Measurements from ENCODE around the gene TRMT44.
"Not testable (repeated sequence)": the region's sequence is repeated elsewhere in the genome, so short reads cannot be mapped to it uniquely, and the experiment has no call there.

Gene TRMT44

GRCh38 chr4:8472158-8472688 is 31.6 kb downstream of the TRMT44 start:
- in situ Hi-C loops (cut with MboI; ENCODE audit: low sequenced_read_pairs) = loop anchor here (10.0 kb wide), 1 partner anchor 123 kb away; the partner anchor contains the start of gene CPZ
- Histone ChIP-seq H3K36me3 (replicated peaks) (peaks cover 23% of the 10 kb centered on the region), H3K9me3 (no peaks in the 10 kb centered on the region), H3K27me3 (ENCODE audit: low read depth) (no peaks in the 10 kb centered on the region), H3K4me3 (no peak overlapping the region), H3K4me1 (no peaks in the 10 kb centered on the region)
- DNase-seq (ENCODE audit: low spot score in 2 of 2) = no peak

- in situ Hi-C loops (cut with MboI; ENCODE audit: low sequenced_read_pairs) = loop anchor here (10.0 kb wide), 1 partner anchor 122 kb away; the partner anchor contains the start of gene CPZ
- no peak for DNase-seq (ENCODE audit: low spot score in 2 of 2)
- Histone ChIP-seq H3K4me3 (no peak overlapping the region), H3K27me3 (ENCODE audit: low read depth) (no peaks in the 10 kb centered on the region), H3K9me3 (no peaks in the 10 kb centered on the region), H3K4me1 (no peaks in the 10 kb centered on the region), H3K36me3 (replicated peaks) (peaks cover 23% of the 10 kb centered on the region)
These were observed 32.2 kb downstream of the TRMT44 start for GRCh38 chr4:8472689-8473197.

GRCh38 chr4:8473198-8473919 is 32.8 kb downstream of the TRMT44 start:
- H3K9me3 ChIP-seq = no peaks in the 10 kb centered on the region
- in situ Hi-C loops (cut with MboI; ENCODE audit: low sequenced_read_pairs) = loop anchor here (10.0 kb wide), 1 partner anchor 121 kb away; the partner anchor contains the start of gene CPZ
- no peak overlapping the region for H3K4me3 ChIP-seq
- H3K36me3 ChIP-seq (replicated peaks) = peaks cover 19% of the 10 kb centered on the region
- H3K27me3 ChIP-seq (ENCODE audit: low read depth) = no peaks in the 10 kb centered on the region
- no peak for DNase-seq (ENCODE audit: low spot score in 2 of 2)
- H3K4me1 ChIP-seq = no peaks in the 10 kb centered on the region

GRCh38 chr4:8473920-8474590 is 33.5 kb downstream of the TRMT44 start:
- H3K4me1 ChIP-seq = no peaks in the 10 kb centered on the region
- in situ Hi-C loops (cut with MboI; ENCODE audit: low sequenced_read_pairs) = loop anchor here (10.0 kb wide), 1 partner anchor 121 kb away; the partner anchor contains the start of gene CPZ
- peaks cover 13% of the 10 kb centered on the region for H3K36me3 ChIP-seq (replicated peaks)
- no peak overlapping the region for H3K4me3 ChIP-seq
- H3K27me3 ChIP-seq (ENCODE audit: low read depth) = no peaks in the 10 kb centered on the region
- no peak for DNase-seq (ENCODE audit: low spot score in 2 of 2)
- H3K9me3 ChIP-seq = no peaks in the 10 kb centered on the region

GRCh38 chr4:8474856-8475255 is 34.3 kb downstream of the TRMT44 start:
- Histone ChIP-seq H3K27me3 (ENCODE audit: low read depth) (no peaks in the 10 kb centered on the region), H3K4me3 (no peak overlapping the region), H3K4me1 (no peaks in the 10 kb centered on the region), H3K36me3 (replicated peaks) (peaks cover 6% of the 10 kb centered on the region), H3K9me3 (no peaks in the 10 kb centered on the region)
- in situ Hi-C loops (cut with MboI; ENCODE audit: low sequenced_read_pairs) = loop anchor here (10.0 kb wide), 1 partner anchor 120 kb away; the partner anchor contains the start of gene CPZ
- no peak for DNase-seq (ENCODE audit: low spot score in 2 of 2)

- H3K4me1 ChIP-seq = peaks cover 5% of the 10 kb centered on the region
- no peaks in the 10 kb centered on the region for H3K27me3 ChIP-seq (ENCODE audit: low read depth)
- H3K9me3 ChIP-seq = no peaks in the 10 kb centered on the region
- DNase-seq (ENCODE audit: low spot score in 2 of 2) = no peak
- peaks cover 3% of the 10 kb centered on the region; the same call in 1 of the 2 replicates for H3K36me3 ChIP-seq (replicated peaks)
- H3K4me3 ChIP-seq = no peak overlapping the region
- in situ Hi-C loops (cut with MboI; ENCODE audit: low sequenced_read_pairs) = loop anchor here (10.0 kb wide), 1 partner anchor 119 kb away; the partner anchor contains the start of gene CPZ
These were observed 35.4 kb downstream of the TRMT44 start for GRCh38 chr4:8475751-8476575.

GRCh38 chr4:8477095-8477635 is 36.6 kb downstream of the TRMT44 start:
- Histone ChIP-seq H3K36me3 (replicated peaks) (peaks cover 3% of the 10 kb centered on the region; the same call in 1 of the 2 replicates), H3K4me1 (peaks cover 10% of the 10 kb centered on the region), H3K27me3 (ENCODE audit: low read depth) (no peaks in the 10 kb centered on the region), H3K4me3 (no peak overlapping the region), H3K9me3 (no peaks in the 10 kb centered on the region)
- in situ Hi-C loops (cut with MboI; ENCODE audit: low sequenced_read_pairs) = loop anchor here (10.0 kb wide), 1 partner anchor 118 kb away; the partner anchor contains the start of gene CPZ
- DNase-seq (ENCODE audit: low spot score in 2 of 2) = no peak

GRCh38 chr4:8477676-8478075 is 37.1 kb downstream of the TRMT44 start:
- Histone ChIP-seq H3K9me3 (no peaks in the 10 kb centered on the region), H3K27me3 (ENCODE audit: low read depth) (no peaks in the 10 kb centered on the region), H3K4me3 (no peak overlapping the region), H3K4me1 (peaks cover 10% of the 10 kb centered on the region), H3K36me3 (replicated peaks) (peaks cover 3% of the 10 kb centered on the region; the same call in 1 of the 2 replicates)
- in situ Hi-C loops (cut with MboI; ENCODE audit: low sequenced_read_pairs) = loop anchor here (10.0 kb wide), 1 partner anchor 117 kb away; the partner anchor contains the start of gene CPZ
- DNase-seq (ENCODE audit: low spot score in 2 of 2) = no peak

- H3K4me1 ChIP-seq = peaks cover 10% of the 10 kb centered on the region
- H3K9me3 ChIP-seq = no peaks in the 10 kb centered on the region
- DNase-seq (ENCODE audit: low spot score in 2 of 2) = no peak
- in situ Hi-C loops (cut with MboI; ENCODE audit: low sequenced_read_pairs) = loop anchor here (10.0 kb wide), 1 partner anchor 116 kb away; the partner anchor contains the start of gene CPZ
- H3K4me3 ChIP-seq = no peak overlapping the region
- H3K27me3 ChIP-seq (ENCODE audit: low read depth) = no peaks in the 10 kb centered on the region
- H3K36me3 ChIP-seq (replicated peaks) = peaks cover 3% of the 10 kb centered on the region; the same call in 1 of the 2 replicates
These were observed 37.8 kb downstream of the TRMT44 start for GRCh38 chr4:8478371-8478770.

- Histone ChIP-seq H3K4me3 (no peak overlapping the region), H3K27me3 (ENCODE audit: low read depth) (no peaks in the 10 kb centered on the region), H3K36me3 (replicated peaks) (peaks cover 3% of the 10 kb centered on the region; the same call in 1 of the 2 replicates), H3K9me3 (no peaks in the 10 kb centered on the region), H3K4me1 (peaks cover 10% of the 10 kb centered on the region)
- DNase-seq (ENCODE audit: low spot score in 2 of 2) = no peak
- in situ Hi-C loops (cut with MboI; ENCODE audit: low sequenced_read_pairs) = loop anchor here (10.0 kb wide), 1 partner anchor 116 kb away; the partner anchor contains the start of gene CPZ
These were observed 38.5 kb downstream of the TRMT44 start for GRCh38 chr4:8478801-8479744.

- no peaks in the 10 kb centered on the region for H3K9me3 ChIP-seq
- no peak for DNase-seq (ENCODE audit: low spot score in 2 of 2)
- peaks cover 3% of the 10 kb centered on the region; the same call in 1 of the 2 replicates for H3K36me3 ChIP-seq (replicated peaks)
- H3K4me1 ChIP-seq = peaks cover 10% of the 10 kb centered on the region
- in situ Hi-C loops (cut with MboI; ENCODE audit: low sequenced_read_pairs) = no loop called here
- no peaks in the 10 kb centered on the region for H3K27me3 ChIP-seq (ENCODE audit: low read depth)
- no peak overlapping the region for H3K4me3 ChIP-seq
These were observed 39.6 kb downstream of the TRMT44 start for GRCh38 chr4:8480221-8480620.

- H3K36me3 ChIP-seq (replicated peaks); H3K9me3 ChIP-seq; H3K4me3 ChIP-seq; DNase-seq (ENCODE audit: low spot score in 2 of 2); in situ Hi-C loops (cut with MboI; ENCODE audit: low sequenced_read_pairs); H3K4me1 ChIP-seq; H3K27me3 ChIP-seq (ENCODE audit: low read depth): not testable (repeated sequence)
These were observed 46.1 kb downstream of the TRMT44 start for GRCh38 chr4:8486643-8487042.
